Brain microvascular endothelial cell (primary cell): Measurements from ENCODE around the gene IKBKE.
A peak's percentile ranks its signal among the peaks of the same experiment; 100 is the strongest.

Experiments used
- DNase-seq: peaks from one replicate; pipeline ENCODE4 v3.0.0-alpha.2; 2020
- H3K27ac ChIP-seq: fragments of 250-450 bp; sonication (Bioruptor Pico); 2 replicates; pipeline ENCODE4 v1.5.1; 2020; ENCODE audit warnings: mild to moderate bottlenecking, moderate library complexity
- H3K27me3 ChIP-seq: fragments of 250-450 bp; sonication (Bioruptor Pico); replicated peaks from 2 replicates; pipeline ENCODE4 v1.5.1; 2020; ENCODE audit warnings: mild to moderate bottlenecking
- H3K36me3 ChIP-seq: fragments of 250-450 bp; sonication (Bioruptor Pico); replicated peaks from 2 replicates; pipeline ENCODE4 v1.5.1; 2020; ENCODE audit warnings: mild to moderate bottlenecking
- H3K4me3 ChIP-seq: 2 replicates; pipeline ENCODE4 v1.5.1; 2011; ENCODE audit warnings: low read depth, mild to moderate bottlenecking, control low read depth, low read length, moderate library complexity
- CTCF ChIP-seq: IDR thresholded peaks from 2 replicates; pipeline ENCODE4 v1.5.1; 2011; ENCODE audit warnings: low read depth, mild to moderate bottlenecking, moderate library complexity, low read length, control low read depth, inconsistent platforms; ENCODE audit errors: missing control alignments
- in situ Hi-C: cut with HindIII; loops from 2 replicates; pipeline ENCODE4 v1.10.0; 2017; ENCODE audit warnings: low sequenced_read_pairs, low pct_ligation_motif_present

IKBKE gene

GRCh38 chr1:206470692-206471414, 577 bp downstream of the IKBKE start:
- peaks cover 20% of the 10 kb centered on the region for H3K36me3 ChIP-seq
- in situ Hi-C loops = no loop called here
- H3K27me3 ChIP-seq = no peaks in the 10 kb centered on the region
- peak overlapping the region; percentile 86 for H3K4me3 ChIP-seq
- DNase-seq = peak; percentile 73
- H3K27ac ChIP-seq = peak overlapping the region; percentile 67
- TF ChIP-seq CTCF = no peak

- H3K27me3 ChIP-seq = no peaks in the 10 kb centered on the region
- no peak for TF ChIP-seq CTCF
- H3K36me3 ChIP-seq = peaks cover 25% of the 10 kb centered on the region
- H3K4me3 ChIP-seq = peak overlapping the region; percentile 86
- peak overlapping the region; percentile 18 for H3K27ac ChIP-seq
- in situ Hi-C loops = no loop called here
- no peak for DNase-seq
Observed at GRCh38 chr1:206471415-206471801, 1.1 kb downstream of the IKBKE start.

GRCh38 chr1:206472024-206472423, 1.7 kb downstream of the IKBKE start:
- no peak for DNase-seq
- Histone ChIP-seq H3K27ac (peak overlapping the region; percentile 32), H3K4me3 (no peak overlapping the region), H3K36me3 (peaks cover 32% of the 10 kb centered on the region), H3K27me3 (no peaks in the 10 kb centered on the region)
- no peak for TF ChIP-seq CTCF
- in situ Hi-C loops = no loop called here

DNA sequence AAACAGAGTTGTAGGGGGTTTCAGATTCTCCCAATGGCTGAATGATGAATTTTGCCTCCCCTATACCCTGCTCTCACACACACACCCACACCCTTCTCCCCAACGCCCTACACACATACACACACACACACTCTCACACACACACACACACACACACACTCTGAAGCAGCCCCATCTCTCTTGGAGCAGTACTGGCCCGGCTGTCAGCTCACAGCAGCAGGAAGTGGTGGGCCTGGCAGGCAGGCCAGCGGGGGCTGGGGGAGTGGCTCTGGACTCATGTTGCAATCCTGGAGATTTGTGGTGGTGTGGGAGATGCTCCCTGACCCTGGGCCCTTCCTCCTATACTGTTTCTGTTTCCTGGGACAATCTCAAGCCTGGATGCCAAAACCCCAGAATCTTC, 2.2 kb downstream of the IKBKE start:
- Histone ChIP-seq H3K27me3 (no peaks in the 10 kb centered on the region), H3K36me3 (peaks cover 36% of the 10 kb centered on the region), H3K27ac (peak overlapping the region; percentile 32), H3K4me3 (peak overlapping the region; percentile 24)
- no peak for TF ChIP-seq CTCF
- DNase-seq = peak; percentile 85
- in situ Hi-C loops = no loop called here

- H3K4me3 ChIP-seq = peak overlapping the region; percentile 24
- peaks cover 40% of the 10 kb centered on the region for H3K36me3 ChIP-seq
- DNase-seq = no peak
- in situ Hi-C loops = no loop called here
- H3K27me3 ChIP-seq = no peaks in the 10 kb centered on the region
- TF ChIP-seq CTCF = no peak
- no peak overlapping the region for H3K27ac ChIP-seq
Observed at GRCh38 chr1:206472886-206473285, 2.6 kb downstream of the IKBKE start.

DNA sequence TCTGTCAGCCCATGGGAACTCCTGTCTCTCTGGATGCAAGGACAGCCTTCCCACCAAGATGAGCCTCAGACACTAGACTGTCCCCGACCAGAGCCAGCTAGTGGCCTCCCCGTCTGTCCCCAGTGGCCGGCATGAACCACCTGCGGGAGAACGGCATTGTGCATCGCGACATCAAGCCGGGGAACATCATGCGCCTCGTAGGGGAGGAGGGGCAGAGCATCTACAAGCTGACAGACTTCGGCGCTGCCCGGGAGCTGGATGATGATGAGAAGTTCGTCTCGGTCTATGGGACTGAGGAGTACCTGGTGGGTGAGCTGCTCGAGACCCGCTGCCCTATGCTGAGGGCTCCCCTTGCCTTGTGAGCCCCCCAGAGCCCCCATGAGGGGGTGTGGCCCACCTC, 5.8 kb downstream of the IKBKE start:
- in situ Hi-C loops = loop anchor here (25.0 kb wide), 1 partner anchor 111 kb away; no protein-coding TSS in a partner anchor
- H3K27ac ChIP-seq = no peak overlapping the region
- DNase-seq = no peak
- H3K4me3 ChIP-seq = no peak overlapping the region
- TF ChIP-seq CTCF = no peak
- H3K36me3 ChIP-seq = peaks cover 66% of the 10 kb centered on the region
- no peaks in the 10 kb centered on the region for H3K27me3 ChIP-seq
